ENCODE results near the gene SPNS3.

- no peak for TF ChIP-seq CTCF (IDR thresholded peaks at IDR 0.05; ENCODE audit: low read length)
- TF ChIP-seq EZH2 (IDR thresholded peaks at IDR 0.05; ENCODE audit: borderline replicate concordance, low read length) = no peak
These were observed 44.6 kb downstream of the SPNS3 start for GRCh38 chr17:4478318-4478830.

All from OCI-LY1 (cell line).